Transverse colon (tissue), 4 donors: ENCODE measurements around the gene SH3RF3.

Experiments used
- POLR2A ChIP-seq: fragments of 450-650 bp; IDR thresholded peaks from one replicate; pipeline ENCODE4 v1.6.1; 2016; ENCODE audit warnings: antibody characterized with exemption, mild to moderate bottlenecking, moderate library complexity
- POLR2AphosphoS5 ChIP-seq, 3 donors: sonication (generic); formaldehyde crosslinking; IDR thresholded peaks; one replicate each; pipeline ENCODE4 v1.6.1; 2016; ENCODE audit warnings: antibody characterized with exemption in 3 of 3
- TF ChIP-seq, protein P1 (sequence below), 5 experiments: fragments of 200-600 bp in 3 of 5; fragments of 450-650 bp in 2 of 5; sonication (generic) in 3 of 5; IDR thresholded peaks; 1 replicate in 2 of 5; 2 replicates in 3 of 5; pipeline ENCODE4 v1.5.1; 2016 to 2017; ENCODE audit warnings: antibody characterized with exemption in 5 of 5, inconsistent platforms in 3 of 5, mild to moderate bottlenecking in 2 of 5, moderate library complexity in 1 of 5

DNA sequence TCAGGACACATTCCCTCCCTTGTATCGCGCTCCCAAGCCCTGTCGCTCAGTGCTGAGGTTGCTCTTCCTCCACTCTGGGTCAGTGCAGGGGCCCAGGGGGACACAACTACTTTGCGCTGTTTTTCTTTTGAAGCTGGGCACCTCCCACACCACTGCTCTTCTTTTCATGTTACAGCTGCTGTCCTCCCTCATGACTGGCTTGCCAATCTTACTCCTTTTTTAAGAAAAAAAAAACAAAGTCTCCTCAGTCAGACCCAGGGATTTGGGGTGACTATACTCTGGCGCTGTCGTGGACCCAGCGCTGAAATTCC, 264.6 kb downstream of the SH3RF3 start:
- TF ChIP-seq, protein P1, sequence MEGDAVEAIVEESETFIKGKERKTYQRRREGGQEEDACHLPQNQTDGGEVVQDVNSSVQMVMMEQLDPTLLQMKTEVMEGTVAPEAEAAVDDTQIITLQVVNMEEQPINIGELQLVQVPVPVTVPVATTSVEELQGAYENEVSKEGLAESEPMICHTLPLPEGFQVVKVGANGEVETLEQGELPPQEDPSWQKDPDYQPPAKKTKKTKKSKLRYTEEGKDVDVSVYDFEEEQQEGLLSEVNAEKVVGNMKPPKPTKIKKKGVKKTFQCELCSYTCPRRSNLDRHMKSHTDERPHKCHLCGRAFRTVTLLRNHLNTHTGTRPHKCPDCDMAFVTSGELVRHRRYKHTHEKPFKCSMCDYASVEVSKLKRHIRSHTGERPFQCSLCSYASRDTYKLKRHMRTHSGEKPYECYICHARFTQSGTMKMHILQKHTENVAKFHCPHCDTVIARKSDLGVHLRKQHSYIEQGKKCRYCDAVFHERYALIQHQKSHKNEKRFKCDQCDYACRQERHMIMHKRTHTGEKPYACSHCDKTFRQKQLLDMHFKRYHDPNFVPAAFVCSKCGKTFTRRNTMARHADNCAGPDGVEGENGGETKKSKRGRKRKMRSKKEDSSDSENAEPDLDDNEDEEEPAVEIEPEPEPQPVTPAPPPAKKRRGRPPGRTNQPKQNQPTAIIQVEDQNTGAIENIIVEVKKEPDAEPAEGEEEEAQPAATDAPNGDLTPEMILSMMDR (IDR thresholded peaks at IDR 0.05) = no peak
- no peak for TF ChIP-seq POLR2A
- TF ChIP-seq POLR2AphosphoS5 (IDR thresholded peaks at IDR 0.05) = no peak
